ENCODE results near the gene DKK1.

The DKK1 gene

DNA sequence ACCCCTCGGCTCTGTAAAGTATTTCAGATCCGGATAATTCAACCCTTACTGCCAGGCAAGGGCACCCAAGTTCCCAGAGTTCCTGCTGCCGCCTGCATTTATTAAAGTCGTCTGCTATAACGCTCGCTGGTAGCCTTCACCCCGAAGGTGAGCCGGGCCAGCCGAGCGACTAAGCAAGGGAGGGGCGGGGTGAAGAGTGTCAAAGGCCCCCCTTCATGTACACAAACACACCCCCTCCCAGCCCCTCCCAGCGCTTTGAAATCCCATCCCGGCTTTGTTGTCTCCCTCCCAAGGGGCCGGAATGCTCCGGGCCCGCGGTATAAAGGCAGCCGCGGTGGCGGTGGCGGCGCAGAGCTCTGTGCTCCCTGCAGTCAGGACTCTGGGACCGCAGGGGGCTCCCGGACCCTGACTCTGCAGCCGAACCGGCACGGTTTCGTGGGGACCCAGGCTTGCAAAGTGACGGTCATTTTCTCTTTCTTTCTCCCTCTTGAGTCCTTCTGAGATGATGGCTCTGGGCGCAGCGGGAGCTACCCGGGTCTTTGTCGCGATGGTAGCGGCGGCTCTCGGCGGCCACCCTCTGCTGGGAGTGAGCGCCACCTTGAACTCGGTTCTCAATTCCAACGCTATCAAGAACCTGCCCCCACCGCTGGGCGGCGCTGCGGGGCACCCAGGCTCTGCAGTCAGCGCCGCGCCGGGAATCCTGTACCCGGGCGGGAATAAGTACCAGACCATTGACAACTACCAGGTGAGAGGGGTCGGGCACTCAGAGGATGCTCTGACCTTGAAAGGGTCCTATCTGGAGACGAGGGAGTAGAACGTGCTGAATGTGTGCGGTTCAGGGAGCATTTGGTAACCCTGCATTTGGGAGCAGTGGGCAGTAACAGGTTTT is at the start of gene DKK1:
Gene DKK1 (plus strand): TSS at position 349 of the 889 bp plus-strand sequence. CDS start 154 bp downstream, at position 503.
- DNase-seq: no peak

GRCh38 chr10:52265131-52265926 is 48.8 kb upstream of the DKK1 start:
- DNase-seq: no peak

DNA sequence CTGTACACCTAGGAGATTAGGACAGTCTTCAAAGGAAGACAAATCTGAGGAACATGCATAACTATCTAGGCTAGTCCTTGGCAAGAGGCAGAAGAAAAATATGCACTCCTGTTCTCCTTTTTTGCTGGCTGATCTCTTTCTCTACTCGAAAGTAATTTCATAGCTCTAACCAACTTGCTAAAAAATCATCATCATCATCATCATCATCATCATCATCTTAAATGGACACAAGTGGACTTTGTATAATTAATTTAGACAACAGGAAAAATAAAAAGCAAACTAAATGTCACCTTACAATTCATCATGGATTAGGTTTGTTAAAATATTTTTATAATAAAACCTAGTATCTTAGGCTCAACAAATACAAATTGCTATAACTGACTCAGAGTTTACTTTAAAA is 47.2 kb upstream of the DKK1 start:
- no peak for DNase-seq

GRCh38 chr10:52268790-52269189 is 45.3 kb upstream of the DKK1 start:
- DNase-seq: no peak

DNA sequence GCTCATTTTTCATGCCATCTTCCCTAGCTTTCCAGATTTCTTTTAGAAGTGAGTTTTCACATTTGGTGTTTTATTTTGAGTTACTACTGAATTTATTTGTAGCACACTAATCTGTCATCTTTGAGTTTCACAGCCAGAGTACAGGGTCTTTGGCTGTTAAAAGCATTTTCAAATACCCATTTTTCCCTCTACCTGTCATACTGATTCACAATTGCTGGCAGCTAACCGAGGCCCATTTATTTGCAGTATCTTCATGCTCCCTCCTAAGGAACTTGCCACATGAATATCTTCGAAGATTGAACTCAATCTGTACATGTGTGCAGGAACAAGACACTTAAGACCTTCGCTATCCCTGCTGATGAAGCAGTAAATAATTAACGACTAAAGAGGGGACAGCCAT is 44.8 kb upstream of the DKK1 start:
- no peak for DNase-seq

DNA sequence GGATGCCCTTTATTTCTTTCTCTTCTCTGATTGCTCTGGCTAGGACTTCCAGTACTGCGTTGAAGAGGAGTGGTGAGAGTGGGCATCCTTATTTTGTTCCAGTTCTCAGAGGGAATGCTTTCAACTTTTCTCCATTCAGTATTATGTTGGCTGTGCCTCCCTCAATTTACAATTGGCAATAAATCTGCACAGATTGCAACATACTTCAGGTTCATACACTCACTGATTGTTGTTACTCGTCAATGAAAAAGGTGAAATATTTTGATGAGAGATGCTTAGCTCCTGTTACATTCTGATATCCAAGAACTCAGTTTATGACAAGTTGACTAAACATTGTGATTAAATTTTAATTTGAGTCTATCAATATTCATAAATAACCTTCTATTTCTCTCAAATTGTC is 37.9 kb upstream of the DKK1 start:
- no peak for DNase-seq

- DNase-seq: no peak
These were observed 37.1 kb upstream of the DKK1 start for GRCh38 chr10:52276986-52277385.

DNA sequence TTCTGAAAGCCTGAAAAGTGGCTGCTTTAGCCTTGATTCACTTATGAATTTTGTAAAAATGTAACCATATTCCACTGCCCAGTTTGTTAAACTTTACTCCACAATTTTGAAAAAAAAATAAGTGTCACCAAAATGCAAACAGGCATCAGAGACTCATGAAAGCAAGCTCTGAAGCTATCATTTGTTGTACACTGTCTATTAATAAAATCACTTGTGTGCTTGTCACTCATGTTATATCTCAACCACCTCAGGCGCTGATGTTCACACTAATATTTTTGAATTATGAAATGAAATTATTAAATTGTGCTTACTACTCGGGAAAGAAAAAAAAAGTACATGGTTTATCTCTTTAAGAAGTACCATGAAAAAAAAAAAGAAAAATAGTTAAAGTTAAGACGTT is 34.5 kb upstream of the DKK1 start:
- no peak for DNase-seq

- no peak for DNase-seq
These were observed 34.0 kb upstream of the DKK1 start for GRCh38 chr10:52280051-52280450.

DNA sequence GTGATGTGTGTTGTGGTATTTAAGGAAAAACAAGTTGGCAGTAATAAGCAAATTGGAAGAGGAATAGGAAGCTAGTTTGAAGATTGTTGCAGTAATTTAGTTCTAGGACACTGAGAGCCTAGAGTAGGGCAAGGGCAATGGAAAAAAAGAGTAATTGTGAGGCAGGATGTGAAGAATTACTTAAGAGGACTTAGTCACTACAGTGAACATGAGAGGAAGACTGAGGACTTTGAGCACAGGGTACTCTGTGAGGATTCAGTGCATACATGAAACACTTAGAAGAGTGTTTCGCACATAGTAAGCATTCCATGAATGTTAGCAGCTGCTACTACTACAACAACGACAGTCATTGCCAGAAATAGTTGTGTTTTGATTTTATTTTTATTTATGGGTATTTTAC is 30.9 kb upstream of the DKK1 start:
- DNase-seq: no peak

GRCh38 chr10:52284416-52285013 is 29.6 kb upstream of the DKK1 start:
- no peak for DNase-seq

- DNase-seq: no peak
These were observed 26.2 kb upstream of the DKK1 start for GRCh38 chr10:52287866-52288265.

DNA sequence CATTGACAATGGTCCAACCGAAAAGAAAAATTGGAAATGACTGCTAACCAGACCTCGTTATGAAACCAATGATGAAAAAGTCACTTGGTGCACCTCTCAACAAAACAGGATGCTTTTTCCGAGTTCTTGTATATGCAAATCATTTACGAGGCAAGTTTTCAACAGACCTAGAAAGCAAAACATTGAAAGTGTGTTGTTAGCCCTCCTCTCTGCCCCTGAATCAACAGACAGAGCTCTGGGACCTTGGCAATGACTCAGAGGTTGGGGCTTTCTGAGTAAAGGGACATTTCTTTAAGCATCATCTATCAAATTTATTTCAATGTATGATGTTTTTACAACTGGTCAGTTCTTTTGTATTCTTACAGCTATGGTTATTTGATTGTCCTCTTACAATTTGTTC is 16.3 kb upstream of the DKK1 start:
- DNase-seq: no peak

DNA sequence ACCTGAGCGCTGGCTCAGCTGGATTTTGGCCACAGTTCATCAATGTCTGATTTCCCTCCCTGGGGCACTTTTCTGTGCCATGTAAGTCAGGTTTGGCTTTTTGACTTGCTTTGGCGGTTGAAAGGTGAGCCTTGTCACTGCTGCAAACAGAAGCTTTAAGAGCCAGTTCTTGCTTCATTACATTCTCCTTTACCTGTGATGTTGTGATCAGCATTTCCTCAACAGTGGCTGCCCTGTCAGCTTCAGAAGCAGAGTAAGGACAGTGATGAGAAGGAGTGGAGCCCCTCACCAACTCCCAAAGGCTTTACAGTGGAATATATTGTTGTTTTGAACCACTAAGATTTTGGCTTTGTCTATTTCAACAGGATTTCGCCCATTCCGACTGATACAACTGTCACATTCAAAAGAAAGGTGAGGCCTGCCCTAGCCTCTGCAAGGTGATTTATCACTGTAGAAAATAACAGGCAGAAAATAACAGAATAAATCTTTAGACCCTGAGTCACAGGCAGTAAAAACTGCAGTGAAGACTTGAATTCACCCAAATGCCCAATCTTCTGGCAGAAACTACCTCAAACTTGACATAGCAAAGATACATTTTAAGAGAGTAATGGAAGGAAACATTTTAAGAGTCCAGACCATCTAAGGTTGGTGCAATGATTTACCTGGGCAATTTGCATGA is 13.3 kb upstream of the DKK1 start:
- DNase-seq: no peak

- peak; percentile 51 for DNase-seq
These were observed 5.6 kb upstream of the DKK1 start for GRCh38 chr10:52308251-52309031.

DNA sequence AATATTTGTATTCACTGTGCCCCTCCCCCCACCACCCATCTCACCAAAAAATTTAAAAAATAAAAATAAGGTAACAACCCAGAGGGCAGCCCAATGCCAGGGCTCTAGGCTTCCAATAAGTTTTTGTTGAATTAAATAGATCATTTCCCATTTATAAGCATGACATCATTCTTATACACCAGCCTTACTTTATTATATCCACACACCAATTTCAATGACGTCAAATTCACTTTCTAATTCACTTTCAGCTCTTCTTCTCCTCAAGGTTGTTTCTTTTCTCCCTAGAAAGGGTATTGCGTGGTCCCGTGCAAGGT is 1.2 kb upstream of the DKK1 start:
- DNase-seq: no peak

GRCh38 chr10:52313256-52313932 is 687 bp upstream of the DKK1 start:
- no peak for DNase-seq

DNA sequence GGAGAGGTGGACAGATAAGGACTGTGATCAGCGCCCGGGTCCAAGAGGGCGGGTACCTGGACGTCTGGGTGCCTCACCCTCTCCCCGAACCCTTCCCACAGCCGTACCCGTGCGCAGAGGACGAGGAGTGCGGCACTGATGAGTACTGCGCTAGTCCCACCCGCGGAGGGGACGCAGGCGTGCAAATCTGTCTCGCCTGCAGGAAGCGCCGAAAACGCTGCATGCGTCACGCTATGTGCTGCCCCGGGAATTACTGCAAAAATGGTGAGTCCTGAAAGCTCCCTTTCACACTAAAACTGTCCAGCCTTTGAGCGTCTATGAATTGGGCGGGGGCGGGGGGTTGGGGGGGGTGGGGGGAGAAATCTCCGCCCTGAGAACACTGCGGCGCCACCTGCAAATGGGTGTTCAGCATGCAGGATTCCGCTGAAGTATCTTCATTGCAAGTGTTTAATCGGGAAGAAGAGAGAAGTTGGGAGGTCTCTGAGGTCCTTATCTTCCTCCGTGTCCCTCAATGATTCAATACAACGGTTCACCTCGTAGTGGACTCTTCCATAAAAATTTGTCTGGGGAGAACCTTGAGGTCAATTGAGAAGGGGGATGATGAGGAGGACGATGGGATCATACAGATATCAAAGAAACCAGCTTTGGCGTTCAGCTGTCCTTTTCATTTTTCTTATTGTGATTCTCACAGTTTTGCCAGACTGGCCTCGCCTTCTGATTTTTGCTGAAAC is 906 bp downstream of the DKK1 start:
- no peak for DNase-seq

DNA sequence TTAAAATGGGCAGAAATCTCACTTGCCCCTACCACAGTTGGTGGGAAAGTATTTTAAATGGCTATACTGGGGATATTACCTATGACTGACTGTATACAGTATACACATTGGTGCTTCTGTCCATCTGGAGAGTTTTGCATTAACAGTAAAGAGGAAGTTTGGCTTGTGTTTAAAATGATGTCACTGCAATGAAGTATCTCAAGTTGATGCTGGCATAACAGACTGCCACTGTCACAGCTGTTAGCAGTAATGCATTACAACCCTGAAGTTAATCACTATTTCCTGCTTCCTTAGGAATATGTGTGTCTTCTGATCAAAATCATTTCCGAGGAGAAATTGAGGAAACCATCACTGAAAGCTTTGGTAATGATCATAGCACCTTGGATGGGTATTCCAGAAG is 1.9 kb downstream of the DKK1 start:
- DNase-seq: no peak

GRCh38 chr10:52316500-52316899 is 2.4 kb downstream of the DKK1 start:
- DNase-seq: no peak

GRCh38 chr10:52318136-52318701 is 4.1 kb downstream of the DKK1 start:
- DNase-seq: no peak
